Right cardiac atrium (tissue), 5 donors: ENCODE measurements around the gene DPY19L2. TPM values are rescaled to one million over a fixed set of nuclear protein-coding genes. Genes with fewer than 3 reads are reported as not detected.
"Not testable (repeated sequence)": the region's sequence is repeated elsewhere in the genome, so short reads cannot be mapped to it uniquely, and the experiment has no call there.

Experiments
- ATAC-seq, 2 donors: fragments of 200-7000 bp; cut with Tn5 transposase; one replicate each; pipeline versions ENCODE4 v1.8.0 to v1.9.1; 2020; ENCODE audit warnings: moderate library complexity in 2 of 2, mild to moderate bottlenecking in 1 of 2
- DNase-seq, 3 donors: peaks; one replicate each; pipeline ENCODE4 v3.0.0-alpha.2; 2020
- H3K27ac ChIP-seq: one replicate; pipeline ENCODE4 v1.5.1; 2013; ENCODE audit warnings: mild to moderate bottlenecking, low read length, control low read depth, moderate library complexity
- H3K27me3 ChIP-seq: one replicate; pipeline ENCODE4 v1.6.1; 2013; ENCODE audit not compliant: control insufficient read depth, insufficient read depth
- H3K4me1 ChIP-seq: one replicate; pipeline ENCODE4 v1.6.1; 2013; ENCODE audit warnings: low read length; ENCODE audit not compliant: control insufficient read depth, insufficient read depth
- H3K4me3 ChIP-seq: one replicate; pipeline ENCODE4 v1.5.1; 2013; ENCODE audit warnings: low read length, control low read depth
- H3K9me3 ChIP-seq: one replicate; pipeline ENCODE4 v1.6.1; 2013; ENCODE audit warnings: low read length; ENCODE audit not compliant: control insufficient read depth
- whole genome bisulfite sequencing: extraction: QIAGEN DNeasy Blood & Tissue Kit; methylation state at CpG from one replicate; pipeline ENCODE4 v1.1.7; 2013; 5-methylcytosine and 5-hydroxymethylcytosine counted together
- intact Hi-C, 4 donors: fragments of 100-400 bp; cut with DNase I; formaldehyde crosslinking; loops; one replicate each; pipeline versions ENCODE4 v1.11.0 to v1.14.0; 2022 to 2023
- polyA plus RNA-seq: library from polyadenylated mRNA; stranded (reverse); fragments of 200-250 nt; gene quantifications from one replicate; pipeline ENCODE4 v1.2.3, GENCODE V29; 2013
- total RNA-seq, 4 donors: library from RNA; stranded (reverse); fragmentation: NEBNext Ultra II Directional; extraction: Animal tissue kit (Norgen Biotek cat#: 25700); gene quantifications; one replicate each; pipeline ENCODE4 v1.2.1, GENCODE V29; 2021
- donor health status: healthy with polysubstance abuse.
- donor health status: DM: no; HTN: yes; CAD: no.
- donor health status: DM: no; HTN: no; CAD: no.
- donor health status: DM: no; HTN: yes; CAD: no; lungs with severe emphysema.
- donor health status: DM: yes; HTN: yes; CAD: no.

Gene DPY19L2
- total and polyA plus RNA-seq, 5 donors, result 28.1 to 54.8 (median 43.9) TPM

DNA sequence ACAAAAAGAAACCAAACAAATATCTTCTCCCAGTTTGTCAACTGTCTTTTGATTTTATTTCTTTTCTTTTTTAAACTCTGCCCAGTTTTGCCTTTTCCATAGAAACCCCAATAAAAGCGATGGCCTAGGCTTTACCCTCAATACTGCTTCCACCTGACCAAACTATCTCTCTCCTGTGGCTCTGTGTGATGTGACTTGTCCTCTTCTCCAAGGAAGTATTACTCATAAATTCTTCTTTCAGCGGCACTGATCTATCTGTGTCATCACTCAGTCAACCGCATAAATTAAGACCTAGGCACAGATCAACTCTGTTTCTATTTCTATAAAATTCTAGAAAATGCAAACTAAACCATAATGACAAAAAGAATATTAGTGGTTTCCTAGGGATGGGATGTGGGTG lies 9.8 kb downstream of the DPY19L2 start:
- H3K27ac ChIP-seq, H3K4me3 ChIP-seq, DNase-seq, ATAC-seq, H3K9me3 ChIP-seq, H3K27me3 ChIP-seq, H3K4me1 ChIP-seq, intact Hi-C loops: not testable (repeated sequence)
- WGBS, result 92% methylated on average over 3 of the region's 3 CpGs

DNA sequence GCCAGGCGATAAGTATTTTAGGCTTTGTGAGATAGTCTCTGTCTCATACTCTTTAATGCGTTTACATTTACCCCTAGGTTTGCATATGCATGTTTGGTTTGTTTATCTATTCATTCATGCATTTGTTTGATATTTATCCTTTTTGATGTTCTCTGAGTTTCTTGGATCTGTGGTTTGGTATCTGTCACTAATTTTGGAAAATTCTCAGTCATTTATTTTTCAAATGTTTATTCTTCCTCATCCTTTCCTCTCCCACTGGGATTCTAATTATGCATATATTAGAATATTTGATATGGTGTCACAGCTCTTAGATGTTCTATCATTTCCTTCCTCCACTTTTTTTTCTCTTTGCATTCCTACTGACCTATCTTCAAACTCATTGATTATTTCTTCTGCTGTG lies 11.9 kb downstream of the DPY19L2 start:
- H3K27me3 ChIP-seq, H3K4me1 ChIP-seq, DNase-seq, H3K27ac ChIP-seq, ATAC-seq, H3K4me3 ChIP-seq, intact Hi-C loops, H3K9me3 ChIP-seq: not testable (repeated sequence)
- 73% methylated on average over 2 of the region's 2 CpGs for WGBS

DNA sequence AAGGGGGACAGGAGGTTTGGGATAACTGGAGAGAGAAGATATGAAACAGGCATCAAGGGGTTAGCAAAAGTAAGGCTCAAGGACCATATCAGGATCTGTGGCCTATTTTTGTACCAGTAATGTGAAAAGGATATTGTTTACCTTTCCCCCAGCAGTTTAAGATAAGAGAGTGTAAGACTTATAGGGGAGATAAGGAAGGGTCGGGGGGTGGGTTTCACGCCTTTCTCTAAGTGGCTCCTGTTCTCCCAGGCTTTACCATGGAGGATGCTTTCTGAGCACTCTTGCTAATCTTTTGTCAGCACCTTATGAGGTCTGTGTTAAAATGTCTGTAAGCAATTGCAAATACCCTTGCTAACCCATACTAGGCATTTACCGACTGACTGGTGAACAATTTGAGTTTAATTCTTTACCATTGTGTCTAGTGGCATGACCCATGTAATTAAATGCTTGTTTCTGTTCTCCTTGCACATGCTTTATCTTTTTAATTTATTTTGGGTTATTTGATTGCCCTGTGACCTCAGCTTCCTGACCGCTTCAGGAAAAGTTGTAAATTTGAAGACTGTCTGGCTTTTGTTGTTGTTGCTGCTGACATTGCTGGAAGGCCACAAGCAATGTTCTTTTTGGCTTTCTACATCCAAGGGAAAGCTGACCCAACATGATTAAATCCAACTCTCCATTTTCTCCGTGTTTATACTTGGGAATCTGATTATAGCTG lies 12.6 kb downstream of the DPY19L2 start:
- intact Hi-C loops, ATAC-seq: not testable (repeated sequence)

DNA sequence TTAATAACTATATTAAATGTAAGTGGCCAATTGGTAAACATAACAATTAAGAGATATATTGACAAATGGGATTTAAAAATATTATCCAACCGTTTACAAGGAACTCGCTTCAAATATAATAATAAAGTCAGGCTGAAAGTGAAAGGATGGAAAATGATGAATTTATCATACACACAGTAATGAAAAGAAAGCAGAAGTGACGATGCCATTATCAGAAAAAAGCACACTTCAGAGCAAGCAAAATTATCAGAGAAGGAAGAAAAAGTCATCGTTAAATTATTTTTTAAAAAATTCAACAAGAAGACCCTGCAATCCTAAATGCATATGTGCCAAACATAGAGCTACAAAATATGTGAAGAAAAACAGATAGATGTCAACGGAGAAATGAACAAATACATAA lies 13.8 kb downstream of the DPY19L2 start:
- ATAC-seq, result not testable (repeated sequence)
- 64% methylated on average over 5 of the region's 5 CpGs for WGBS

More for the DNA sequence above, 12.6 kb downstream of the DPY19L2 start:
- 31% methylated on average over 5 of the region's 5 CpGs for WGBS
- not testable (repeated sequence) for DNase-seq, H3K4me3 ChIP-seq, H3K27me3 ChIP-seq, H3K27ac ChIP-seq, H3K4me1 ChIP-seq, H3K9me3 ChIP-seq

DNA sequence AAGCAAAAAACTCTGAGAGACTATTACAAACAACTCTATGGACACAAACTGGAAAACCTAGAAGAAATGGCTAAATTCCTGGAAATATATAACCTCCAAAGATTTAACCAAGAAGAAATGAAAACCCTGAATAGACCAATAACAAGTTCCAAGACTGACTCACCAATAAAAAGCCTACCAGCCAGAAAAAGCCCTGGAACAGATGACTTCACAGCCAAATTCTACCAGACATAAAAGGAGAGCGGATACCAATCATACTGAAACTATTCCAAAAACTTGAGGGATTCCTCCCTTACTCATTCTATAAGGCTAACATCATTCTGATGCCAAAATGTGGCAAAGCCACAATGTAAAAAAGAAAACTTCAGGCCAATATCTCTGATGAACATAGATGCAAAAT lies 18.8 kb downstream of the DPY19L2 start:
- H3K4me3 ChIP-seq, DNase-seq, H3K4me1 ChIP-seq, H3K9me3 ChIP-seq, ATAC-seq, intact Hi-C loops, H3K27me3 ChIP-seq, H3K27ac ChIP-seq: not testable (repeated sequence)
- WGBS, result 92% methylated on average over 1 of the region's 1 CpG

More for the DNA sequence above, 13.8 kb downstream of the DPY19L2 start:
- H3K4me3 ChIP-seq, H3K4me1 ChIP-seq, H3K9me3 ChIP-seq, H3K27me3 ChIP-seq, intact Hi-C loops, DNase-seq, H3K27ac ChIP-seq: not testable (repeated sequence)

DNA sequence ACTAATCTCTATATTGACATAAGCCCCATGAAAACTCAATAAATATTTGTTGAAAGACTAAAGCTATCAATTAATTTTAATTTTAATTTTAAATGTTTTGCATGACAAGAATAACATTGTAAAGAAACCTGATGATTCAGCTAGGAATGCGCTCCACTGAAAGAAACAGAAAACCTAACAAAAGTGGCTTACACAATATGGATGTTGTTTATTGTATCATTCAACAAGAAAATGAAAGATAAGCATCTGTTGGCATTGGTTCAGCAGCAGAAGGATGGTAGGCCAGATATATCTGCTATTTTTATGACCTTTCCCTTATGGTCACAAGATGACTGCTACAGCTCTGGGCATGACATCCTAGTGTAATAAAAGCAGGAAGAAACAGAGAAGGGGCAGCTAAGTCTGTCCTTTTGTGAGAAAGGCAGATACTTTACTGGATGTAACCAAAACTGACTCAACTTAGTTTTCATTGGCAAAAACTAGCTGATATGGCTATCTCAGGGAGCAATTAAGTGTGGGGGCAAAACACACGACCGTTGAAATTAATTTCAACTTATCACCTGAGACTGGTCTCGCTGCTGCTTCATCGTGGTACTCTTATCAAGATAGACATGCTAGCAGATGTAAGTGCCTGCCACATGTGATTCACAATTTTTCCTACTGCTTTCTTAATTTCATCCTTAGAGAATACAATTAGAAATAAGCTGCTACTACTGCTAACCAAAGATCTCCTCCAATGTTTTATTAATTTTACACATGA lies 24.7 kb downstream of the DPY19L2 start:
- 33% methylated on average over 5 of the region's 5 CpGs for WGBS
- H3K9me3 ChIP-seq, H3K27ac ChIP-seq, H3K4me1 ChIP-seq, ATAC-seq, intact Hi-C loops, DNase-seq, H3K4me3 ChIP-seq, H3K27me3 ChIP-seq: not testable (repeated sequence)

DNA sequence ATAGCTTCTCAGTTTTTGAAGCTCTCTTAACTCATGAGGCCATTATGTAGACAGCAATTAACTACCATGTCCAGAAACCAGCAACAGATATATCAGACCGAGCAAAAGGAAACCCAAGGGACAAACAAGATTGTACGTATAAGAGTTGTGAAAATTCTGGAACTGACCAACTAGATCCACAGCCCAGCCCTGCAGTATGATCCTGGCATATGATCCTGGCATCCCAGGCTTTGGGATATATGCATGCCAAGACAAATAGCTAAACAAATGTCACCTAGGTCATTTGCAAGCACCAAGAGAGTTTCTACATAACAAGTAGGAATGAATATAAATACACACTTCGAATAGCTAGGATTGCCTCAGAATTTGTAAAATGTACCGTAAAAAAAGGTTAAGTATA lies 44.0 kb downstream of the DPY19L2 start:
- ATAC-seq, H3K27ac ChIP-seq, H3K4me3 ChIP-seq, H3K9me3 ChIP-seq, intact Hi-C loops, DNase-seq, H3K4me1 ChIP-seq, H3K27me3 ChIP-seq: not testable (repeated sequence)
- WGBS, result 65% methylated on average over 4 of the region's 4 CpGs

DNA sequence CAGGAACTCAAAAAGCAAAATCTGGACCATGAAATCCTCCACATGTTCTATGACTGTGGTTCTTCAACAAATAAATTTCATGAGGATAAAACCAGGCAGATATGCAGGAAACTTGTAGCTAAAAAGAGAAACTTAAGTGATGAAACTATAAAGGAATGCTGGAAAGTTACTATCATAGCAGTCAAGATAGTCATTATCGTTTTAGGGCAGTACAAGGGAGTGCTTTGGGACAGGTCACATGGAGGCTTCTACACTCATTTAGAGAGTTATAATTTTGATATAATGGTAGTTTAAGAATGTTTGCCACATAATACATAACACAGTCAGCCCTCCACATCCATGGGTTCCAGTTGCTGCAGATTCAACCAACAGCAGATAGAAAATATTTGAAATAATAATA lies 52.7 kb downstream of the DPY19L2 start:
- H3K9me3 ChIP-seq, H3K27ac ChIP-seq, intact Hi-C loops, H3K4me3 ChIP-seq, H3K4me1 ChIP-seq, H3K27me3 ChIP-seq, DNase-seq: not testable (repeated sequence)
- peak in 1 of 2 donors; percentile 50 for ATAC-seq
- 15% methylated on average over 1 of the region's 1 CpG for WGBS

DNA sequence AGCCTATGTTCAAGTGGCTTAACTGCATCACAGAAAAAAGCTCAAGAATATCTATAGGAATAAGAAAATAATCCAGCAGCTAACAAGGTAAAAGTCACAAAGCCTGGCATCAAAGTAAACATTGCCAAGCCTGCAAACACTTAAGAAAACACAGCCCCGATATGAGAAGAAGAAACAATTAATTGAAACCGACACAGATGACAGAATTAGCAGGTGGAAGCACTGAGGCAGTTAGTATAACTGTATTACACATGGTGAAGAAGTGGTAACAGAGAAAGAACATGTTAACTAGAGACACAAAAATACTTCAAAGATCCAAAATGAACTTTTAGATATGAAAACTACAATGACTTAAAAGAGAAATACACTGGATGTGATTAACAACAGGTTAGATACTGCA lies 57.0 kb downstream of the DPY19L2 start:
- DNase-seq, H3K27ac ChIP-seq, intact Hi-C loops, H3K4me3 ChIP-seq, H3K9me3 ChIP-seq, H3K4me1 ChIP-seq, H3K27me3 ChIP-seq, ATAC-seq: not testable (repeated sequence)
- WGBS, result 74% methylated on average over 2 of the region's 2 CpGs

DNA sequence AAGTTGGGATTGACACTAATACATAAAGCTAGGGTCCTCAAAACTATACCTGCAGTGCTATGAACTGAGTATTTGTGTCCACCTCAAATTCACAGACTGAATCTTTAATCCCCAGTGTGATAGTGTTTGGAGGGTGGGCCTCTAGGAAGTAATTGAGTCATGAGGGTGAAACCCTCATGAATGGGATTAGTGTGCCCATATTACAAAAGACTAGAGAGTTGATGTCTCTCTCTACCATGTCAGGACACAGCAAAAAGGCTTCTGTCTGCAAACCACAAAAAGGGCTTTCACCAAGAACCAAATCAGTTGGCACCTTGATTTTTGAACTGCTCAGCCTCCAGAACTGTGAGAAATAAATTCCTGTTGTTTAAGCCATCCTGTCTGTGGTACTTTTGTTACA lies 59.0 kb downstream of the DPY19L2 start:
- H3K4me3 ChIP-seq, DNase-seq, ATAC-seq, H3K27me3 ChIP-seq, H3K27ac ChIP-seq, H3K9me3 ChIP-seq, intact Hi-C loops, H3K4me1 ChIP-seq: not testable (repeated sequence)

DNA sequence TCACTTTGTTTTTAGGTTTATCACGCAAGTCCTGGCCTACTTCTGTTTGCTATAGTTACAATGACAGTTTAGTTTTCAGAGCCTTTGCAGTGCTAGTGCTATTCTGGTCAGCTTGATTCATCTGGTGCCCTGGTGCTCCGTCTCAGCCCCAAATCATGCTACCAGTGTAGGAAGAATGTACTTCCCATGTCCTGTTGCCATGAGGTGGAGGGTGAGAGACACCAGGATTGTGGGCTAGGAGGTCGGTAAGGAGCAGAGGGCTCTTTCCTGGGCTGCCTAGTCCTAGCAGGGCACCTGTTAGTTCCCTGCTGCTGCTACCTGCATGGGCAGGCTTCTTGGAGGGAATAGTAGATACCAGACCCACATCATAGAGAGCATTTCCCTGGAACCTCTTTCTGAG lies 63.3 kb downstream of the DPY19L2 start:
- ATAC-seq, H3K27me3 ChIP-seq, DNase-seq, H3K9me3 ChIP-seq, H3K4me3 ChIP-seq, H3K27ac ChIP-seq, H3K4me1 ChIP-seq, intact Hi-C loops: not testable (repeated sequence)
- WGBS, result 84% methylated on average over 3 of the region's 3 CpGs
